OCI-LY7 (cell line): Measurements from ENCODE around the gene G6PC3.

Source experiments
- CTCF ChIP-seq: fragments of 200-600 bp; sonication (generic); conservative IDR thresholded peaks from 2 replicates; pipeline ENCODE4 v1.5.1; 2014; ENCODE audit warnings: mild to moderate bottlenecking, antibody characterized with exemption, low read length, moderate library complexity, mixed read lengths
- EZH2phosphoT487 ChIP-seq: fragments of 200-600 bp; sonication (generic); IDR thresholded peaks from 2 replicates; pipeline ENCODE4 v1.6.1; 2018; ENCODE audit warnings: low read depth, borderline replicate concordance, mild to moderate bottlenecking, mixed run types, antibody characterized with exemption, low read length, moderate library complexity, mixed read lengths

- TF ChIP-seq CTCF, result no peak; the same call in none of the 2 replicates
- TF ChIP-seq EZH2phosphoT487, result no peak
These were observed 53.5 kb downstream of the G6PC3 start for GRCh38 chr17:44124118-44124438.
